Hepatocyte (in vitro differentiated cells): Measurements from ENCODE around the gene GPR62. TPM values are rescaled to one million over a fixed set of nuclear protein-coding genes. Genes with fewer than 3 reads are reported as not detected.

Experiments
- DNase-seq: peaks from one replicate; pipeline ENCODE4 v3.0.0-alpha.2; 2016; ENCODE audit warnings: low spot score
- H2AFZ ChIP-seq: fragments of 200-600 bp; sonication (generic); 2 replicates; pipeline ENCODE4 v1.6.0; 2016; ENCODE audit warnings: antibody characterized with exemption, mild to moderate bottlenecking
- H3K27ac ChIP-seq: fragments of 200-600 bp; sonication (generic); 2 replicates; pipeline ENCODE4 v1.5.1; 2016; ENCODE audit warnings: mild to moderate bottlenecking
- H3K27me3 ChIP-seq: fragments of 200-600 bp; sonication (generic); 2 replicates; pipeline ENCODE4 v1.6.1; 2016
- H3K36me3 ChIP-seq: fragments of 200-600 bp; sonication (generic); replicated peaks from 2 replicates; pipeline ENCODE4 v1.5.1; 2016; ENCODE audit warnings: low read depth; ENCODE audit not compliant: insufficient read depth
- H3K4me1 ChIP-seq: fragments of 200-600 bp; sonication (generic); 2 replicates; pipeline ENCODE4 v1.5.1; 2016; ENCODE audit warnings: mild to moderate bottlenecking, moderate library complexity; ENCODE audit not compliant: insufficient read depth
- H3K4me2 ChIP-seq: fragments of 200-600 bp; sonication (generic); 2 replicates; pipeline ENCODE4 v1.6.0; 2016
- H3K4me3 ChIP-seq: fragments of 200-600 bp; sonication (generic); 2 replicates; pipeline ENCODE4 v1.5.1; 2016; ENCODE audit warnings: mild to moderate bottlenecking
- H3K79me2 ChIP-seq: fragments of 200-600 bp; sonication (generic); 2 replicates; pipeline ENCODE4 v1.6.0; 2017; ENCODE audit warnings: mild to moderate bottlenecking
- H3K9me2 ChIP-seq: fragments of 200-600 bp; sonication (generic); replicated peaks from 2 replicates; pipeline ENCODE4 v1.6.0; 2017; ENCODE audit warnings: mild to moderate bottlenecking; ENCODE audit not compliant: insufficient read depth
- H3K9me3 ChIP-seq: fragments of 200-600 bp; sonication (generic); 2 replicates; pipeline ENCODE4 v1.5.1; 2016; ENCODE audit warnings: low read depth, mild to moderate bottlenecking
- H4K20me1 ChIP-seq: fragments of 200-600 bp; sonication (generic); 2 replicates; pipeline ENCODE4 v1.6.0; 2016; ENCODE audit warnings: mild to moderate bottlenecking; ENCODE audit not compliant: insufficient read depth, poor library complexity, severe bottlenecking
- CTCF ChIP-seq: fragments of 200-600 bp; sonication (generic); IDR thresholded peaks from 2 replicates; pipeline ENCODE4 v1.5.1; 2016; ENCODE audit warnings: antibody characterized with exemption, mild to moderate bottlenecking; ENCODE audit not compliant: poor library complexity
- EZH2 ChIP-seq: fragments of 200-600 bp; sonication (generic); IDR thresholded peaks from 2 replicates; pipeline ENCODE4 v1.6.1; 2016; ENCODE audit warnings: antibody characterized with exemption, mild to moderate bottlenecking, borderline replicate concordance
- EZH2phosphoT487 ChIP-seq: fragments of 200-600 bp; sonication (generic); IDR thresholded peaks from one replicate; pipeline ENCODE4 v1.6.1; 2018; ENCODE audit warnings: antibody characterized with exemption, mild to moderate bottlenecking, low read depth, moderate library complexity; ENCODE audit not compliant: unreplicated experiment, severe bottlenecking
- WGBS: methylation state at CpG from one replicate; pipeline ENCODE4 v1.1.6; 2016; ENCODE audit warnings: low lambda C conversion rate; ENCODE audit errors: missing lambda C conversion rate; 5-methylcytosine and 5-hydroxymethylcytosine counted together
- polyA plus RNA-seq: library from polyadenylated mRNA; unstranded; fragments of >200 nt; fragmentation: Nextera tagmentation; extraction: Ambion mirVana; gene quantifications from 2 replicates; pipeline ENCODE4 v1.2.1, GENCODE V29; 2016
- total RNA-seq: library from RNA; depleted of rRNA; stranded (reverse); fragments of >200 nt; gene quantifications from 2 replicates; pipeline ENCODE4 v1.2.3, GENCODE V29; 2014

GPR62 gene
- total and polyA plus RNA-seq, 2 experiments from 2014 or later, result 0.08 TPM; not detected in 1

GRCh38 chr3:51995346-51996163, 40.4 kb downstream of the GPR62 start, which contains the start of gene RPL29:
TSS of gene RPL29 (minus strand) at chr3:51995895. CDS start at chr3:51995461, 434 bp downstream.
- WGBS, result under 1% methylated on average over 40 of the region's 40 CpGs
- Histone ChIP-seq H3K36me3 (no peaks in the 10 kb centered on the region), H3K4me3 (peak within 1 kb of the TSS; percentile 89), H3K27me3 (no peaks in the 10 kb centered on the region), H3K9me3 (no peaks in the 10 kb centered on the region), H4K20me1 (no peaks in the 10 kb centered on the region), H3K27ac (peak within 1 kb of the TSS; percentile 96), H3K79me2 (peaks cover 22% of the 10 kb centered on the region), H2AFZ (peak within 1 kb of the TSS; percentile 58), H3K9me2 (no peaks in the 10 kb centered on the region), H3K4me1 (peaks cover 11% of the 10 kb centered on the region), H3K4me2 (peak within 1 kb of the TSS; percentile 98)
- peak; percentile 96 for DNase-seq
- TF ChIP-seq EZH2phosphoT487 (no peak), CTCF (no peak), EZH2 (no peak)

GRCh38 chr3:51997172-51997571, 42.0 kb downstream of the GPR62 start:
- WGBS, result 89% methylated on average over 2 of the region's 2 CpGs
- Histone ChIP-seq H3K36me3 (no peaks in the 10 kb centered on the region), H3K9me2 (no peaks in the 10 kb centered on the region), H3K9me3 (no peaks in the 10 kb centered on the region), H3K4me3 (no peak overlapping the region), H3K27ac (peak overlapping the region; percentile 28), H2AFZ (no peak overlapping the region), H4K20me1 (no peaks in the 10 kb centered on the region), H3K4me1 (peaks cover 11% of the 10 kb centered on the region), H3K4me2 (no peak overlapping the region), H3K79me2 (peaks cover 22% of the 10 kb centered on the region), H3K27me3 (no peaks in the 10 kb centered on the region)
- TF ChIP-seq EZH2, result no peak
- TF ChIP-seq CTCF, result no peak
- TF ChIP-seq EZH2phosphoT487, result no peak
- DNase-seq, result no peak

- peak overlapping the region; percentile 11 for H3K4me2 ChIP-seq
Measured at GRCh38 chr3:51997935-51998596, 42.9 kb downstream of the GPR62 start.

More at GRCh38 chr3:51997935-51998596, 42.9 kb downstream of the GPR62 start:
- Histone ChIP-seq H3K79me2 (peaks cover 22% of the 10 kb centered on the region), H2AFZ (no peak overlapping the region), H3K27ac (peak overlapping the region; percentile 28), H3K9me2 (no peaks in the 10 kb centered on the region), H4K20me1 (no peaks in the 10 kb centered on the region), H3K36me3 (no peaks in the 10 kb centered on the region), H3K27me3 (no peaks in the 10 kb centered on the region), H3K4me1 (peaks cover 11% of the 10 kb centered on the region), H3K9me3 (no peaks in the 10 kb centered on the region), H3K4me3 (no peak overlapping the region)
- TF ChIP-seq CTCF, result no peak
- no peak for TF ChIP-seq EZH2
- no peak for TF ChIP-seq EZH2phosphoT487
- WGBS, result 38% methylated on average over 7 of the region's 7 CpGs
- DNase-seq, result peak; percentile 63
